Adipocyte (in vitro differentiated cells): ENCODE data around the gene CSAD.
A peak's percentile ranks its signal among the peaks of the same experiment; 100 is the strongest.
"Not testable (repeated sequence)": the region's sequence is repeated elsewhere in the genome, so short reads cannot be mapped to it uniquely, and the experiment has no call there.

ENCODE experiments used
- DNase-seq: peaks from one replicate; pipeline ENCODE4 v3.0.0-alpha.2; 2015; ENCODE audit warnings: low read depth
- H3K27me3 ChIP-seq: replicated peaks from 2 replicates; pipeline ENCODE4 v1.7.0; 2013; ENCODE audit warnings: mild to moderate bottlenecking, low read length, moderate library complexity; ENCODE audit not compliant: control insufficient read depth, insufficient read depth
- H3K36me3 ChIP-seq: 2 replicates; pipeline ENCODE4 v1.7.0; 2013; ENCODE audit warnings: low read length, mild to moderate bottlenecking, moderate library complexity; ENCODE audit not compliant: control insufficient read depth, insufficient read depth, severe bottlenecking
- H3K4me1 ChIP-seq: 2 replicates; pipeline ENCODE4 v1.7.0; 2013; ENCODE audit warnings: mild to moderate bottlenecking, low read length, moderate library complexity; ENCODE audit not compliant: control insufficient read depth, insufficient read depth
- H3K4me3 ChIP-seq: 2 replicates; pipeline ENCODE4 v1.7.0; 2013; ENCODE audit warnings: mild to moderate bottlenecking, low read length, moderate library complexity
- H3K9ac ChIP-seq: 2 replicates; pipeline ENCODE4 v1.7.0; 2013; ENCODE audit warnings: mild to moderate bottlenecking, low read length, moderate library complexity
- H3K9me3 ChIP-seq: 2 replicates; pipeline ENCODE4 v1.7.0; 2013; ENCODE audit warnings: mild to moderate bottlenecking, low read length, moderate library complexity; ENCODE audit not compliant: control insufficient read depth

CSAD gene

DNA sequence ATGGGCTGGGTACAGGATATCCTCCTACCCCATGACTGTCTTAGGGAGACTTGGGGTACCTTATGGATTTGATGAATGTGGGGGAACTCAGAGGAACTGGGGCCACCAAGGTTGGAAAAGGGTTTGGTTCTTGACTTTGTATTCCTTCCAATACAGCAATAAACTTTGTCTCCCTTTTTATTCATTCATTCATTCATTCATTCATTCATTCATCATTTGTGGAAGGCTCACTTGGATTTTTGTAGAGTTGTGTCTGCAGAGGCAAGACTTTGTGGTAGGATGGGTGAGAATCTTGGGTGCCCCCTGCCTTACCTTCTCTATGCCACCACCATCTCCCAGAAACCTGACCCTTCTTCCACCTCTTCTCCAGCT, 56.4 kb downstream of the CSAD start:
- no peaks in the 10 kb centered on the region for H3K36me3 ChIP-seq
- H3K9ac ChIP-seq: no peak overlapping the region
- no peaks in the 10 kb centered on the region for H3K27me3 ChIP-seq
- DNase-seq: no peak
- no peaks in the 10 kb centered on the region for H3K4me1 ChIP-seq
- no peak overlapping the region for H3K4me3 ChIP-seq
- no peaks in the 10 kb centered on the region for H3K9me3 ChIP-seq

DNA sequence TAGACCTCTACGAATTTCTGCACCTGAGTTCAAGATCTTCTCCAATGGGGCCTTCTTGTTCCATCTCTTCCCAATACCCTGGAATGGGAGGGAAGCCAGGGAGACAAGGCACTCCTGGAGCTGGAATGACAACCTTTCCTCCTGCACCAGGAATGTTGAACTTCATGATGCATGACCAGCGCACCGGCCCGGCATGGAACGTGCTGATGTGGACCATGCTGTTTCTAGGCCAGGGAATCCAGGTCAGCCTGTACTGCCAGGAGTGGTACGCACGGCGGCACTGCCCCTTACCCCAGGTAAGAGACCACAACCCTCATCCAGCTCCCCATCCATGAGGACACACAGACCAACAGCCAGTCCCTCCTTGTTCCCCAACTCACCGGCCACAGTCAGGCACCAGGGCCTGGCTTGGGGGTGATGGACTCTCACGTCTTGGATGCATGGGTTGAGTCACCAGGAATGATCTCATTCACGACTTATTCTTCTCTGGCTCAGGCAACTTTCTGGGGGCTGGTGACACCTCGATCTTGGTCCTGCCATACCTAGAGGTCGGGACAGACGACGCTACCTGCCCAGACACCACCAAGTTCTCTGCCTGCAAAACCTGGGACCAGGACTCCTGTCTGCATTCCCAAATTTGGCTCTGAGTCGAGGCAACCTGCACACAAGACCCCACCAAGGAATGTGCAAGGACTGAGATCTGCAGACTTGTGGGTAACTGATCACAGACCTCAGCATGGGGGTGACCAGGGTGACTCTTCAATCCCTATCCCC, 57.0 kb downstream of the CSAD start:
- Histone ChIP-seq H3K9me3 (no peaks in the 10 kb centered on the region), H3K4me3 (no peak overlapping the region), H3K4me1 (no peaks in the 10 kb centered on the region), H3K27me3 (no peaks in the 10 kb centered on the region), H3K9ac (no peak overlapping the region), H3K36me3 (no peaks in the 10 kb centered on the region)
- peak; percentile 11 for DNase-seq

- no peak for DNase-seq
- Histone ChIP-seq H3K4me3 (no peak overlapping the region), H3K4me1 (no peaks in the 10 kb centered on the region), H3K36me3 (no peaks in the 10 kb centered on the region), H3K27me3 (no peaks in the 10 kb centered on the region), H3K9ac (no peak overlapping the region), H3K9me3 (no peaks in the 10 kb centered on the region)
These were observed 57.7 kb downstream of the CSAD start for GRCh38 chr12:53122961-53123468.

DNA sequence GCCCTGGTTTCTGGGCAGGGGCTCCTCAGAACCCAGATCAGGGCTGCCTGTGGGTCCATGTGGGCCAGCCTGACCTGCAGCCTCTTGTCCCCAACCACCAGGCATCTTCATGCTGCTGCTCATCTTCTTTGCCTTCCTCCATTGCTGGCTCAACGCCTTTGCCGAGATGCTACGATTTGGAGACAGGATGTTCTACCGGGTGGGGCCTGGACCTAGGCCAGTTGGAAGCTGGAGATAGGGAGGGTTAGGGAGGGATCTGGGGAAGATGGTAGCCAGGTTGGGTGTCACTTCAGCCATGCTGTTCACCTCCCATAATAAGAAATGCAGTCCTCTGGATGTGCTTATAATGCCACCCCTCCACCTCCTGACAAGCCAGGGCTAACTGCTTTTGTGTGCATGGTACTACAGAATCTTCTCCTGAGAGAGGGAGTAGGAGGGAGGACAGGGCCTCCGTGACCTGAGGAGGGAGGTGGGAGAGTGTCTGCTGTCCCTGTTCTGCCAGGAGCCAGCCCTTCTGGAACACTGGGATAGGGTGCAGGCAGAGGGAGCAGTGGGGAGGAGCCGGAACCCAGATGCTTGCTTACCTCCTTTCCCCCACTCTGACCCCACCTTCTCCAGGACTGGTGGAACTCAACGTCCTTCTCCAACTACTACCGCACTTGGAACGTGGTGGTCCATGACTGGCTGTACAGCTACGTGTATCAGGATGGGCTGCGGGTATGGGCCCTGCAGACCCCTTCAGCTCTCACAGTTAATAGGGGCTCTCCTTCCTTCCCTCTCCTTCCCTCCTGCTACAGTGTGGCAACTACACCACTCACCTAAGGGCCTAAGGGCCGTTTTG, 59.8 kb downstream of the CSAD start:
- no peak overlapping the region for H3K9ac ChIP-seq
- DNase-seq: no peak
- H3K4me1 ChIP-seq: no peaks in the 10 kb centered on the region
- H3K4me3 ChIP-seq: no peak overlapping the region
- no peaks in the 10 kb centered on the region for H3K9me3 ChIP-seq
- H3K36me3 ChIP-seq: no peaks in the 10 kb centered on the region
- no peaks in the 10 kb centered on the region for H3K27me3 ChIP-seq

- Histone ChIP-seq H3K9me3 (no peaks in the 10 kb centered on the region), H3K36me3 (no peaks in the 10 kb centered on the region), H3K4me3 (no peak overlapping the region), H3K9ac (no peak overlapping the region), H3K4me1 (no peaks in the 10 kb centered on the region), H3K27me3 (no peaks in the 10 kb centered on the region)
- DNase-seq: no peak
These were observed 61.9 kb downstream of the CSAD start for GRCh38 chr12:53118751-53119300.

GRCh38 chr12:53115891-53116648, 64.7 kb downstream of the CSAD start:
- H3K36me3 ChIP-seq: no peaks in the 10 kb centered on the region
- no peak for DNase-seq
- H3K9me3 ChIP-seq: no peaks in the 10 kb centered on the region
- no peak overlapping the region for H3K4me3 ChIP-seq
- H3K27me3 ChIP-seq: no peaks in the 10 kb centered on the region
- no peak overlapping the region for H3K9ac ChIP-seq
- no peaks in the 10 kb centered on the region for H3K4me1 ChIP-seq

DNA sequence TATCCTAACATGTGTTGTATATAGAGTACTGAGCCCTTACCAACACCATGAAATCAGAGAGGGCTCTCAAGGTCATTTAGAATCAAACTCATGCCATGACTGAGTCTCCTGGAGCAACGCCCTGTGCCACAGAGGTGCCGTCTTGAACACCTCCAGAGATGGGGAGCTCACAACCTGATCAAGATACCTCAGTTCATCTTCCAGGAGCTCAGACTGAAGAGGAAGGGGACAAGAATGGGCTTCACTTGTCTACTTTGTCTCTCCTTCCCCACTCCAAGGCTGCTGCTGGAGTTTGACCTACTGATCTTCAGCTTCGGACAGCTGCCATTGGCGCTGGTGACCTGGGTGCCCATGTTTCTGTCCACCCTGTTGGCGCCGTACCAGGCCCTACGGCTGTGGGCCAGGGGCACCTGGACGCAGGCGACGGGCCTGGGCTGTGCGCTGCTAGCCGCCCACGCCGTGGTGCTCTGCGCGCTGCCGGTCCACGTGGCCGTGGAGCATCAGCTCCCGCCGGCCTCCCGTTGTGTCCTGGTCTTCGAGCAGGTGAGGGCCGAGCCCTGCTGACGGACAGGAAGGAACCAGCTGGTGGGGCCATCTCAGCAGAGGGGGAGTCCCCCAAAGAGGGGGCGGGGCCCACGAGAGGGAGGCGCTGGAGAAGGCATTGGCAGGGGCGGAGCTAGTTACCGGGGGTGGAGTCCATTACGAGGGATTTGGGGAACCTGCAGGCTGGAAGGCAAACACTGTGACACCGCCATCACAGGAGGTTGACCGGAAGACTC, 65.4 kb downstream of the CSAD start:
- H3K4me1 ChIP-seq: no peaks in the 10 kb centered on the region
- no peaks in the 10 kb centered on the region for H3K9me3 ChIP-seq
- DNase-seq: no peak
- no peak overlapping the region for H3K4me3 ChIP-seq
- no peaks in the 10 kb centered on the region for H3K27me3 ChIP-seq
- H3K9ac ChIP-seq: no peak overlapping the region
- H3K36me3 ChIP-seq: no peaks in the 10 kb centered on the region

- Histone ChIP-seq H3K4me3 (no peak overlapping the region), H3K36me3 (no peaks in the 10 kb centered on the region), H3K4me1 (no peaks in the 10 kb centered on the region), H3K9me3 (no peaks in the 10 kb centered on the region), H3K27me3 (no peaks in the 10 kb centered on the region), H3K9ac (no peak overlapping the region)
- DNase-seq: no peak
These were observed 66.8 kb downstream of the CSAD start for GRCh38 chr12:53113951-53114350.

- DNase-seq: no peak
- Histone ChIP-seq H3K9me3 (no peaks in the 10 kb centered on the region), H3K4me3 (no peak overlapping the region), H3K27me3 (no peaks in the 10 kb centered on the region), H3K9ac (no peak overlapping the region), H3K4me1 (no peaks in the 10 kb centered on the region), H3K36me3 (no peaks in the 10 kb centered on the region)
These were observed 67.5 kb downstream of the CSAD start for GRCh38 chr12:53113136-53113705.

GRCh38 chr12:53112431-53112830, 68.3 kb downstream of the CSAD start:
- not testable (repeated sequence) for H3K4me3 ChIP-seq, H3K4me1 ChIP-seq, DNase-seq

More at GRCh38 chr12:53112431-53112830, 68.3 kb downstream of the CSAD start:
- not testable (repeated sequence) for H3K9ac ChIP-seq, H3K9me3 ChIP-seq, H3K36me3 ChIP-seq, H3K27me3 ChIP-seq
